ENCODE data around the gene ACP7.

- no peak for TF ChIP-seq CTCF (conservative IDR thresholded peaks at IDR 0.05)
- TF ChIP-seq EZH2 (IDR thresholded peaks at IDR 0.05; ENCODE audit: low read depth) = no peak
These were observed 9.2 kb upstream of the ACP7 start for GRCh38 chr19:39074942-39075341.

All from PC-9 (cell line).